GM21737 (cell line): ENCODE measurements around the gene TADA1.
"Not testable (repeated sequence)": the region's sequence is repeated elsewhere in the genome, so short reads cannot be mapped to it uniquely, and the experiment has no call there.

Source experiments
- ATAC-seq: cut with Tn5 transposase; IDR thresholded peaks from one replicate; pipeline ENCODE4 v1.9.1; 2021; ENCODE audit warnings: mild to moderate bottlenecking, moderate library complexity; ENCODE audit not compliant: unreplicated experiment

The TADA1 gene

GRCh38 chr1:166895766-166896165 is 19.7 kb upstream of the TADA1 start:
- no peak for ATAC-seq

- no peak for ATAC-seq
Observed at GRCh38 chr1:166889776-166890175, 13.7 kb upstream of the TADA1 start.

- ATAC-seq = no peak
Observed at GRCh38 chr1:166888373-166889111, 12.5 kb upstream of the TADA1 start.

GRCh38 chr1:166884971-166885370 is 8.9 kb upstream of the TADA1 start:
- no peak for ATAC-seq

- no peak for ATAC-seq
Observed at GRCh38 chr1:166884040-166884642, 8.1 kb upstream of the TADA1 start.

GRCh38 chr1:166882893-166883292 is 6.8 kb upstream of the TADA1 start:
- ATAC-seq = no peak

- not testable (repeated sequence) for ATAC-seq
Observed at GRCh38 chr1:166878173-166878917, 2.3 kb upstream of the TADA1 start.

- peak; percentile 4 for ATAC-seq
Observed at GRCh38 chr1:166876540-166876838, 425 bp upstream of the TADA1 start.

- ATAC-seq = no peak
Observed at GRCh38 chr1:166875302-166875733, 746 bp downstream of the TADA1 start.

GRCh38 chr1:166874464-166874863 is 1.6 kb downstream of the TADA1 start:
- ATAC-seq = no peak

- no peak for ATAC-seq
Observed at GRCh38 chr1:166870584-166870983, 5.5 kb downstream of the TADA1 start.

- no peak for ATAC-seq
Observed at GRCh38 chr1:166869318-166870099, 6.6 kb downstream of the TADA1 start.

- no peak for ATAC-seq
Observed at GRCh38 chr1:166868639-166869038, 7.4 kb downstream of the TADA1 start.

- no peak for ATAC-seq
Observed at GRCh38 chr1:166865926-166866325, 10.1 kb downstream of the TADA1 start.

- ATAC-seq = no peak
Observed at GRCh38 chr1:166859597-166859996, 16.5 kb downstream of the TADA1 start.

GRCh38 chr1:166858726-166859419 is 17.2 kb downstream of the TADA1 start:
- no peak for ATAC-seq

GRCh38 chr1:166857995-166858394 is 18.1 kb downstream of the TADA1 start:
- no peak for ATAC-seq

GRCh38 chr1:166855558-166855957 is 20.5 kb downstream of the TADA1 start:
- no peak for ATAC-seq

- ATAC-seq = no peak
Observed at GRCh38 chr1:166852918-166853317, 23.1 kb downstream of the TADA1 start.

GRCh38 chr1:166849135-166849534 is 26.9 kb downstream of the TADA1 start:
- no peak for ATAC-seq

GRCh38 chr1:166848193-166848592 is 27.9 kb downstream of the TADA1 start:
- no peak for ATAC-seq
